Occipital lobe (tissue), 2 donors: Measurements from ENCODE around the gene ALDH4A1. TPM values are rescaled to one million over a fixed set of nuclear protein-coding genes. Genes with fewer than 3 reads are reported as not detected.

Experiments
- DNase-seq: peaks from one replicate; lab custom pipeline; 2025; lab: John Stamatoyannopoulos, UW
- total RNA-seq: library from RNA; depleted of rRNA; stranded (reverse); fragments of >200 nt; gene quantifications from one replicate; pipeline ENCODE4 v1.2.3, GENCODE V29; 2014

Gene ALDH4A1
- total RNA-seq, 1 donor from 2014 or later: 6.4 TPM

- DNase-seq: no peak
Observed at GRCh38 chr1:18922848-18923755, 20.7 kb upstream of the ALDH4A1 start.

- peak; percentile 83 for DNase-seq
Observed at GRCh38 chr1:18922319-18922726, 20.0 kb upstream of the ALDH4A1 start.

GRCh38 chr1:18921516-18922251, 19.3 kb upstream of the ALDH4A1 start:
- DNase-seq: no peak

- DNase-seq: no peak
Observed at GRCh38 chr1:18920931-18921330, 18.6 kb upstream of the ALDH4A1 start.

- no peak for DNase-seq
Observed at GRCh38 chr1:18919956-18920355, 17.6 kb upstream of the ALDH4A1 start.

GRCh38 chr1:18919197-18919905, 17.0 kb upstream of the ALDH4A1 start:
- no peak for DNase-seq

GRCh38 chr1:18918417-18918816, 16.1 kb upstream of the ALDH4A1 start:
- DNase-seq: no peak

- DNase-seq: no peak
Observed at GRCh38 chr1:18917071-18917799, 14.9 kb upstream of the ALDH4A1 start.

GRCh38 chr1:18915341-18915740, 13.0 kb upstream of the ALDH4A1 start:
- peak; percentile 38 for DNase-seq

- DNase-seq: peak; percentile 40
Observed at GRCh38 chr1:18913065-18913835, 10.9 kb upstream of the ALDH4A1 start.

- no peak for DNase-seq
Observed at GRCh38 chr1:18912550-18912949, 10.2 kb upstream of the ALDH4A1 start.

GRCh38 chr1:18908911-18909771, 6.8 kb upstream of the ALDH4A1 start:
- no peak for DNase-seq

GRCh38 chr1:18907917-18908845, 5.8 kb upstream of the ALDH4A1 start:
- DNase-seq: no peak

- DNase-seq: peak; percentile 31
Observed at GRCh38 chr1:18907021-18907916, 4.9 kb upstream of the ALDH4A1 start.

- DNase-seq: no peak
Observed at GRCh38 chr1:18903291-18903756, 969 bp upstream of the ALDH4A1 start.

GRCh38 chr1:18901952-18902522, 318 bp downstream of the ALDH4A1 start:
- no peak for DNase-seq
